Measurements from ENCODE around the gene CFAP97.
"Not testable (repeated sequence)": the region's sequence is repeated elsewhere in the genome, so short reads cannot be mapped to it uniquely, and the experiment has no call there.

CFAP97 gene

DNA sequence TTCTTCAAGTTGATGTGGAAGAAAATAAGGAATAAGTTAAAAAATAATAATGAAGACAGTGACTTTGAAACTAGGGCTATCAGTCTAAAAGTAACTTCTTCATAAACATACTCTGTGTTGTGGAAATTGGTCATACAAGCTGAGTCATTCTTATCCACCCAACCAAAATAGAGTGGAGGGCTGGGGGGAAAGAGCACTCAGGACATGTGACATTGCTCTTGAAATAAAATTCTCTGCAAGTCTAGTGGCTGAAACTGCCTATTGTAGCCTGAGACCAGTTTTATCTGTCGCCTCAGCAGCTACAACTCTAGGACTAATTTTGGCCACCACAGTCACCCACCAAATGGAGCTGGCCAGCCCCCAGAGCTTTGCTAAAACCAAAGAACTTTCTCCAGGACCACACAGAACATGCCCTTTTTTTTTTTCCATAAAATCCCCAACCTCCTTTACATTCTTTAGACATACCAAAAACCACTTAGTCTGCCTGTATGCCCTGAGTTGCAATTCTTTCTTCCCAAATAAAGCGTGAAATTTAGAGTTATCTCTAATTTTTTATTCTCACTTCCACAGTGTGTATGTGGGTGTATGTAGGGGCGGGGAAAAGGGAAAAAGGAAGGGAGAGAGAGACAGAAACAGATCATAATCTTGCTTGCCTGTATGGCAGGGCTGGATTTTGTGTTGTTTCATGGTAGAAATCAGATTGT lies 83.7 kb downstream of the CFAP97 start:
- no peaks in the 10 kb centered on the region for H3K36me3 Mint-ChIP-seq
- H3K9me3 Mint-ChIP-seq: no peaks in the 10 kb centered on the region
- H3K27ac Mint-ChIP-seq: no peak overlapping the region
- H3K4me3 Mint-ChIP-seq: no peak overlapping the region
- ATAC-seq: no peak
- no peaks in the 10 kb centered on the region for H3K4me1 Mint-ChIP-seq
- DNase-seq (ENCODE audit: low spot score in 2 of 2): no peak

DNA sequence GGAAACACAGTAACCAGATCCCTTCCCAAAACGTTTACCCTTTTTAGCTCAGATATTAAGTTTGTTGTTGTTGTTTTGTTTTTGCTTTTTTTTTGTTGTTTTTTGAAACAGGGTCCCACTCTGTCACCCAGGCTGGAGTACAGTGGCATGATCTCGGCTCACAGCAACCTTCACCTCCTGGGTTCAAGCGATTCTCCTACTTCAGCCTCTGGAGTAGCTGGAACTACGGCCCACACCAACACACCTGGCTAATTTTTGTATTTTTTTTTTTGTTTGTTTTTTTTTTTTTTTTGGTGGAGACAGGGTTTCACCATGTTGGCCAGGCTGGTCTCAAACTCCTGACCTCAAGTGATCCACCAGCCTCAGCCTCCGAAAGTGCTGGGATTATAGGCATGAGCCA lies 84.3 kb downstream of the CFAP97 start:
- DNase-seq (ENCODE audit: low spot score in 2 of 2); H3K9me3 Mint-ChIP-seq; H3K4me1 Mint-ChIP-seq; ATAC-seq; H3K27ac Mint-ChIP-seq; H3K36me3 Mint-ChIP-seq; H3K4me3 Mint-ChIP-seq: not testable (repeated sequence)

DNA sequence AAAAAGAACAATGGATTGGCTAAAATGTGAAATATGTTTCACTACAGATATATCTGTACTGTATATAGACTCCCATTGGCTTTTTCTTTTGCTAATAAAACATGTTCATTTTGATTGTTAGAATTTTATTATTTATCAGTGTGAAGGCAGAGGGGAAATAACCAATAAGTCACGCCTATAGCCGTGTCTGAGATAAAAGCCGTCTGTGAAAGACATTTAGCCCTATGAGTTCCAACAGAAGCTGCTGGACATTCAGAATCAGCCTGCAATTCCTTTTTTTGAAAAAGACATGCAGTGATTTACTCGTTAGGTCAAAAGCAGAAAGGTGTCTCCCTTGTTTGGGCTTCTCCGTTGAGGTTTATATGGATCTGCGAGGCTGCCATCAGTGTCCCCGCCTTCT lies 84.9 kb downstream of the CFAP97 start:
- Mint-ChIP-seq H3K9me3 (no peaks in the 10 kb centered on the region), H3K4me3 (no peak overlapping the region), H3K36me3 (no peaks in the 10 kb centered on the region), H3K4me1 (no peaks in the 10 kb centered on the region), H3K27ac (no peak overlapping the region)
- ATAC-seq (no peak), DNase-seq (ENCODE audit: low spot score in 2 of 2) (no peak)

DNA sequence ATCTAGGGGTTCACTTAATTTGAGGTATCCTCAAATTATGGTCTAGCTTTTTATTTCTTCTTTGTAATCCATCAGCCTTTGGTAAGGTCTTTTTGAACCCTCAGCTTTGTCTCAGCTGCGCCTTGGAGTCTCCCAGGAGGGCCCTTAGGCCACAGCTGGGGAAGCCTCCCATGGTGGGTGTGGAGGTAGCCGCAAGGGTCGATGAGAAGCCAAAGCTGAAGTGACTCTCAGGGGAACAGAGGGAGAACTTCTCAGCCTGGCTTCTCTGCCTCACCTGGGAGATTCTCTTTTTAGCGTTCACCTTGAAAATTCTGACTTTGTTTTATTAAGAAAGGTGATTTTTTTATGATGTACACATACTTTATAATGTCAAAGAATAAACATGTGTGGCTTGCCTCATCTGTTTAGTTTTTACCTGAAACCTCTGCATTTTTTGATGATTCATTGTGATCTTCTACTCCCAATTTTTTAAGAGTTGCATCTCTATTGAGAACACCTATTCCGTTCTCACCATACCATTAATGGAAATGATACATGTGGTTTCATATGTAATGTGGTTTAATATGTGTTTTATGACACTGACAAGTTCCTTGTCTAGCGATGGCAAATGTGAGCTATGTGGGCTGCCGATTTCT lies 86.4 kb downstream of the CFAP97 start:
- ATAC-seq: no peak
- Mint-ChIP-seq H3K27ac (no peak overlapping the region), H3K4me1 (no peaks in the 10 kb centered on the region), H3K9me3 (no peaks in the 10 kb centered on the region), H3K4me3 (no peak overlapping the region), H3K36me3 (no peaks in the 10 kb centered on the region)
- DNase-seq (ENCODE audit: low spot score in 2 of 2): no peak

DNA sequence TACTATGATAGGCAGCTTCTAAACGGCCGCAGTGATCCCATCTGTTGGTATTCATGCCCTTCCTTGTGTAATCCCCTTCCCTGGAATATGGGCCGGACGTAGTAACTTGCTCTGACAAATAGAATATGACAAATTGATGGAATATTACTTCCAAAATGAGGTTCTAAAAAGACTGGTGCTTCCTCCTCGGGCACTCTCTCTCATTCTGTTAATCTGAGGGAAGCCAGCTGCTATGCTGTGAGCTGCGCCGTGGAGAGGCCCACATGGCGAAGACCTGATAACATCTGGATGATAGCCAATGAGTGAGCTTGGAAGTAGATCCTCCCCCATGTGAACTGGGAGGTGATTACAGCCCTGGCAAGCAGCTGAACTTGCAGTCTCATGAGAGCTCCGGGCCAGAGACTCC lies 88.0 kb downstream of the CFAP97 start:
- Mint-ChIP-seq H3K27ac (no peak overlapping the region), H3K4me1 (no peaks in the 10 kb centered on the region), H3K36me3 (no peaks in the 10 kb centered on the region), H3K9me3 (no peaks in the 10 kb centered on the region), H3K4me3 (no peak overlapping the region)
- no peak for DNase-seq (ENCODE audit: low spot score in 2 of 2)
- peak; percentile 26 for ATAC-seq

DNA sequence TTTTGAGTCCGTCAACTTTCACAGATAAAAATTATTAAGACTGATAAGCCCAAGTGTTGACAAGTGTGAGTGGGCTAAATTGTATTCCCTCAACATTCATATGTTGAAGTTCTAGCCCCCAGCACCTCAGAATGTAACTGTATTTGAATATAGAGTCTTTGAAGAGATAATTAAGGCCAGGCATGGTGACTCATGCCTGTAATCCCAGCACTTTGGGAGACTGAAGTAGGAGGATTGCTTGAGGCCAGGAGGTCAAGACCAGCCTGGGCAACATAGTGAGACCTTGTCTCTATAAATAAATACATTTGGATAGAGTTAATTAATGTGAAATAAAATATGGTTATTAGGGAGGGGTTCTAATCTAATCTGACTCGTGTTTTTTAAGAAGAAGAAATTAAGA lies 90.5 kb downstream of the CFAP97 start:
- ATAC-seq (no peak), DNase-seq (ENCODE audit: low spot score in 2 of 2) (no peak)
- Mint-ChIP-seq H3K9me3 (no peaks in the 10 kb centered on the region), H3K27ac (no peak overlapping the region), H3K36me3 (no peaks in the 10 kb centered on the region), H3K4me1 (no peaks in the 10 kb centered on the region), H3K4me3 (no peak overlapping the region)

DNA sequence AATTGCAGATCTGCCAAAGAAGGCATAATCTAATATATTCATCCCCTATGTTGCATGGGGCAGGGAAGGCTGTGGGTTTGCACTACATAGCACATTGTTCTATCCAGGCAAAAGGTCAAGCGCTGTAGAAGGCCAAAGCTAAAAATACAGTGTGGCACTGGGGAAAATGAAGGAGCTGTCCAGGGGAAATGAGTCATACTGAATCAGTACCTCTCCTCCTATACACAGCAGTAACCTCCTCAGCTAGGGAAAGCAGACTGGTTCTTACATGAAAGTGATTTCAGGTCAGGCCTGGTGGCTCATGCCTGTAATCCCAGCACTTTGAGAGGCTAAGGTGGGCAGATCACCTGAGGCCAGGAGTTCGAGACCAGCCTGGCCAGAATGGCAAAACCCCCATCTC lies 91.7 kb downstream of the CFAP97 start:
- no peaks in the 10 kb centered on the region for H3K36me3 Mint-ChIP-seq
- DNase-seq (ENCODE audit: low spot score in 2 of 2): no peak
- no peaks in the 10 kb centered on the region for H3K9me3 Mint-ChIP-seq
- no peak overlapping the region for H3K4me3 Mint-ChIP-seq
- peak; percentile 56 for ATAC-seq
- no peak overlapping the region for H3K27ac Mint-ChIP-seq
- H3K4me1 Mint-ChIP-seq: no peaks in the 10 kb centered on the region

DNA sequence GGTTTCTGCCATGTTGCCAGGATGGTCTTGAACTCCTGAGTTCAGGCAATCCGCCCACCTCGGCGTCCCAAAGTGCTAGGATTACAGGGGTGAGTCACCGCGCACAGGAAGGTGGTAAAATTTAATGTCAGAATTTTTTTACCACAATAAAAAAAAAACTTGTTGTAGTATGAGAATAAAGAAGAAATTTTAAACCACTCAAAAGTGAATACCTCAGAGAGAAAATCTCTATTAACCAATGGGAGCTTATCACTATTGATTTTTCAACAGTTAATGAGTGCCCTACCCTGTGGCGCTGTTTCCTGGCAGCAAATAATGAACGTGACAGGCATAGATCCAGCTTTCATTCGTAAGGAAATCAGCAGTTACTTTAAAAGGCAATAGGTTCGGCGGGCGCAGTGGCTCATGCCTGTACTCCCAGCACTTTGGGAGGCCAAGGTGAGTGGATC lies 93.4 kb downstream of the CFAP97 start:
- no peak for DNase-seq (ENCODE audit: low spot score in 2 of 2)
- H3K27ac Mint-ChIP-seq: peak overlapping the region; percentile 5
- no peaks in the 10 kb centered on the region for H3K36me3 Mint-ChIP-seq
- no peaks in the 10 kb centered on the region for H3K9me3 Mint-ChIP-seq
- no peaks in the 10 kb centered on the region for H3K4me1 Mint-ChIP-seq
- ATAC-seq: no peak
- no peak overlapping the region for H3K4me3 Mint-ChIP-seq

DNA sequence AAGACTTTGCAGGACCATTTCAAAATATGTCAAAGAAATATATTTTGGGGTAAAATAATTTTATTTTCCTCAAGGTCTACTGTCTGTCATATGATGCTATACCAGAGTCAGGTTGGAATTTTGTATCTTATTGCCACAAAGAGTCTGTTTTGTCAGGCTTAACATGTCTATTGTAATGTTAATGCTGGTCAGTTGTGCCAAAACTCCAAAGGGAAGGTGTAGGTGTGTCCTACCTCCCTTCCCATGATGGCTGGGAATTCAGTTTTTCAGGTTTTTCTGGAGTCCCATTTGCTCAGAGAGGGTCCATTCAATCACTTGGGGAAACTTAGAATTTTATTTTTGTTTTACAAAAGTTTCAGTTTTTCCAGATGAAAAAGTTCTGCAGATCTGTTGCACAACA lies 94.1 kb downstream of the CFAP97 start:
- H3K36me3 Mint-ChIP-seq: no peaks in the 10 kb centered on the region
- H3K4me3 Mint-ChIP-seq: no peak overlapping the region
- no peaks in the 10 kb centered on the region for H3K4me1 Mint-ChIP-seq
- DNase-seq (ENCODE audit: low spot score in 2 of 2): no peak
- H3K9me3 Mint-ChIP-seq: no peaks in the 10 kb centered on the region
- no peak for ATAC-seq
- no peak overlapping the region for H3K27ac Mint-ChIP-seq

All from stimulated activated effector memory CD8-positive, alpha-beta T cell treated with anti-CD3 and anti-CD28 coated beads, Interleukin-12 subunit alpha, Interleukin-12 subunit beta, amount 100 ng/mL, for 72 hours (primary cell).